Endothelial cell of umbilical vein (primary cell): ENCODE measurements around the gene PPM1L. TPM values are rescaled to one million over a fixed set of nuclear protein-coding genes. Genes with fewer than 3 reads are reported as not detected.

Source experiments
- BruUV-seq: library from RNA; stranded (reverse); fragments of 400-500 nt; replicated peaks from 2 replicates; lab custom pipeline; 2021; lab: Mats Ljungman, UMichigan
- CTCF ChIA-PET: fragments of 300-600, 350-600 bp; sonication (Branson Sonifier 250); formaldehyde crosslinking; loops from one replicate; lab custom pipeline; 2021; ENCODE audit warnings: antibody characterized with exemption, inconsistent platforms; lab: Charles Lee
- POLR2A ChIA-PET: fragments of 300-600, 350-600 bp; sonication (Branson Sonifier 250); formaldehyde crosslinking; loops from one replicate; lab custom pipeline; 2021; ENCODE audit warnings: antibody characterized with exemption, inconsistent platforms; lab: Charles Lee
- DNase-seq: peaks from one replicate; pipeline ENCODE4 v3.0.0-alpha.2; 2011; ENCODE audit warnings: low read depth, low spot score
- FAIRE-seq: peaks from 2 replicates; lab custom pipeline; 2011; peaks lifted over from hg19 to GRCh38; lab: Jason Lieb, UNC
- H2AFZ ChIP-seq: 2 replicates; pipeline ENCODE4 v1.6.0; 2012; ENCODE audit warnings: low read depth, low read length, control low read depth, inconsistent platforms
- H3K27ac ChIP-seq: 2 replicates; pipeline ENCODE4 v1.5.1; 2011; ENCODE audit warnings: low read depth, mild to moderate bottlenecking, control low read depth, low read length, moderate library complexity; ENCODE audit not compliant: insufficient read depth
- H3K27me3 ChIP-seq, 2 experiments: 2 replicates each; pipeline versions ENCODE4 v1.6.0 to v1.6.1; 2011; ENCODE audit warnings: low read length in 2 of 2, mixed read lengths in 1 of 2; ENCODE audit not compliant: control insufficient read depth in 2 of 2, insufficient read depth in 2 of 2
- H3K36me3 ChIP-seq, 2 experiments: 2 replicates in 1 of 2; 3 replicates in 1 of 2; pipeline ENCODE4 v1.5.1; 2011; ENCODE audit warnings: low read length in 2 of 2, mild to moderate bottlenecking in 1 of 2, moderate library complexity in 1 of 2; ENCODE audit not compliant: control insufficient read depth in 2 of 2, insufficient read depth in 2 of 2; ENCODE audit errors: extremely low read depth in 1 of 2
- H3K4me1 ChIP-seq: 3 replicates; pipeline ENCODE4 v1.5.1; 2011; ENCODE audit warnings: mild to moderate bottlenecking, low read length; ENCODE audit not compliant: control insufficient read depth, insufficient read depth; ENCODE audit errors: extremely low read depth
- H3K4me2 ChIP-seq: 2 replicates; pipeline ENCODE4 v1.6.1; 2011; ENCODE audit warnings: low read length, control low read depth, mixed read lengths; ENCODE audit not compliant: insufficient read depth
- H3K4me3 ChIP-seq, 3 experiments: fragments of 200-600 bp in 1 of 3; sonication (generic), shearing (Covaris generic) in 1 of 3; replicated peaks in 1 of 3; 2 replicates each; pipeline ENCODE4 v1.5.1; 2011 to 2016; ENCODE audit warnings: control low read depth in 3 of 3, low read length in 3 of 3, mild to moderate bottlenecking in 2 of 3, inconsistent platforms in 1 of 3, low read depth in 1 of 3, moderate library complexity in 1 of 3; ENCODE audit not compliant: insufficient read depth in 1 of 3
- H3K79me2 ChIP-seq: 2 replicates; pipeline ENCODE4 v1.6.0; 2012; ENCODE audit warnings: low read length, inconsistent platforms; ENCODE audit not compliant: control insufficient read depth, insufficient read depth
- H3K9ac ChIP-seq: replicated peaks from 2 replicates; pipeline ENCODE3; 2011; ENCODE audit warnings: low read length, control low read depth; ENCODE audit not compliant: insufficient read depth; ENCODE audit errors: extremely low read depth
- H3K9me1 ChIP-seq: replicated peaks from 3 replicates; pipeline ENCODE4 v1.6.0; 2011; ENCODE audit warnings: mild to moderate bottlenecking, low read length; ENCODE audit not compliant: control insufficient read depth, insufficient read depth; ENCODE audit errors: extremely low read depth
- H3K9me3 ChIP-seq: replicated peaks from 2 replicates; pipeline ENCODE4 v1.5.1; 2012; ENCODE audit warnings: low read length, inconsistent platforms; ENCODE audit not compliant: control insufficient read depth, insufficient read depth
- H4K20me1 ChIP-seq: replicated peaks from 2 replicates; pipeline ENCODE3; 2011; ENCODE audit warnings: mild to moderate bottlenecking, low read length; ENCODE audit not compliant: control insufficient read depth, insufficient read depth; ENCODE audit errors: extremely low read depth
- CTCF ChIP-seq, 2 donors: IDR thresholded peaks; 1 replicate in 1 of 2; 2 replicates in 1 of 2; pipeline ENCODE4 v1.5.1; 2011; ENCODE audit warnings: low read length in 2 of 2, mild to moderate bottlenecking in 2 of 2, moderate library complexity in 2 of 2, control low read depth in 1 of 2, inconsistent platforms in 1 of 2, low read depth in 1 of 2; ENCODE audit not compliant: insufficient read depth in 1 of 2; ENCODE audit errors: extremely low read depth in 1 of 2
- EZH2 ChIP-seq: IDR thresholded peaks from 2 replicates; pipeline ENCODE4 v1.6.1; 2012; ENCODE audit warnings: borderline replicate concordance, low read depth, mild to moderate bottlenecking, moderate library complexity, low read length, inconsistent platforms; ENCODE audit not compliant: severe bottlenecking
- FOS ChIP-seq: IDR thresholded peaks from 2 replicates; pipeline ENCODE4 v1.6.1; 2011; ENCODE audit warnings: mild to moderate bottlenecking, low read length, moderate library complexity, borderline replicate concordance; ENCODE audit not compliant: insufficient read depth
- GATA2 ChIP-seq: IDR thresholded peaks from 2 replicates; pipeline ENCODE4 v1.7.0; 2011; ENCODE audit warnings: low read depth, mild to moderate bottlenecking, moderate library complexity, mixed read lengths, low read length; ENCODE audit not compliant: insufficient read length, insufficient read depth
- JUN ChIP-seq: IDR thresholded peaks from 2 replicates; pipeline ENCODE4 v1.6.1; 2011; ENCODE audit warnings: borderline replicate concordance, low read depth; ENCODE audit not compliant: insufficient read length, insufficient read depth
- MYC ChIP-seq: IDR thresholded peaks from one replicate; pipeline ENCODE4 v1.6.1; 2011; ENCODE audit warnings: mild to moderate bottlenecking, low read depth, low read length
- POLR2A ChIP-seq: IDR thresholded peaks from 2 replicates; pipeline ENCODE4 v1.6.1; 2012; ENCODE audit warnings: low read depth, mild to moderate bottlenecking, control low read depth, low read length
- POLR2AphosphoS5 ChIP-seq: IDR thresholded peaks from 2 replicates; pipeline ENCODE4 v1.6.1; 2012; ENCODE audit warnings: low read depth, mild to moderate bottlenecking, control low read depth, low read length, moderate library complexity; ENCODE audit not compliant: insufficient read depth
- dilution Hi-C: fragments of 300-500 bp; cut with MboI; formaldehyde crosslinking; loops from one replicate; pipeline ENCODE4 v1.15.0; 2019; ENCODE audit warnings: low sequenced_read_pairs; ENCODE audit not compliant: extremely low pct_ligation_motif_present
- intact Hi-C: fragments of 100-400 bp; cut with micrococcal nuclease; formaldehyde crosslinking; loops from one replicate; pipeline ENCODE4 v1.10.0; 2022
- polyA plus RNA-seq, 4 experiments: library from polyadenylated mRNA; depleted of rRNA in 3 of 4; stranded (reverse) in 3 of 4; unstranded in 1 of 4; fragments of >200 nt; gene quantifications; 2 replicates each; pipeline versions ENCODE4 v1.2.1 to v1.2.3, GENCODE V29; 2011 to 2012; ENCODE audit warnings: missing spikeins in 1 of 4
- total RNA-seq: library from RNA; stranded (reverse); gene quantifications from 2 replicates; pipeline ENCODE4 v1.2.3, GENCODE V29; 2021
- TF ChIP-seq, protein P1 (sequence below): IDR thresholded peaks from 2 replicates; pipeline ENCODE4 v1.6.1; 2011; ENCODE audit not compliant: insufficient read depth, insufficient read length

PPM1L gene
- total and polyA plus RNA-seq, 2 donors (not counting 3 experiments of a cell fraction or from before 2014, with no cell fraction given), result 0.63 to 2.9 TPM

GRCh38 chr3:160748787-160749186 is 7.2 kb upstream of the PPM1L start:
- Histone ChIP-seq H3K9ac (no peak overlapping the region), H3K9me3 (no peaks in the 10 kb centered on the region), H4K20me1 (no peaks in the 10 kb centered on the region), H3K4me1 (no peaks in the 10 kb centered on the region), H2AFZ (no peak overlapping the region), H3K9me1 (no peaks in the 10 kb centered on the region), H3K36me3 (no peaks in the 10 kb centered on the region), H3K27me3 (peaks cover 8 to 10% of the 10 kb centered on the region in 2 experiments), H3K4me2 (no peak overlapping the region), H3K4me3 (no peak overlapping the region), H3K79me2 (no peaks in the 10 kb centered on the region), H3K27ac (no peak overlapping the region)
- FAIRE-seq, result no peak
- BruUV-seq, result no TSS peak
- intact Hi-C loops, result no loop called here
- no peak for DNase-seq
- ChIA-PET CTCF (interaction anchor here (0.6 kb wide), 1 partner anchor 40 kb away, joined by 3 read pairs; no protein-coding TSS in a partner anchor), POLR2A (no interaction called here)
- dilution Hi-C loops, result no loop called here
- TF ChIP-seq GATA2 (no peak), FOS (no peak), JUN (no peak), POLR2AphosphoS5 (no peak), EZH2 (no peak), POLR2A (no peak), CTCF (IDR thresholded peaks at IDR 0.05; ENCODE audit: extremely low read depth in 1 of 2, insufficient read depth in 1 of 2, low read depth in 1 of 2, low read length in 2 of 2) (no peak), MYC (no peak)
- TF ChIP-seq, protein P1, sequence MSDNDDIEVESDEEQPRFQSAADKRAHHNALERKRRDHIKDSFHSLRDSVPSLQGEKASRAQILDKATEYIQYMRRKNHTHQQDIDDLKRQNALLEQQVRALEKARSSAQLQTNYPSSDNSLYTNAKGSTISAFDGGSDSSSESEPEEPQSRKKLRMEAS, result no peak
